Measurements from ENCODE around the gene GLOD4.

DNA sequence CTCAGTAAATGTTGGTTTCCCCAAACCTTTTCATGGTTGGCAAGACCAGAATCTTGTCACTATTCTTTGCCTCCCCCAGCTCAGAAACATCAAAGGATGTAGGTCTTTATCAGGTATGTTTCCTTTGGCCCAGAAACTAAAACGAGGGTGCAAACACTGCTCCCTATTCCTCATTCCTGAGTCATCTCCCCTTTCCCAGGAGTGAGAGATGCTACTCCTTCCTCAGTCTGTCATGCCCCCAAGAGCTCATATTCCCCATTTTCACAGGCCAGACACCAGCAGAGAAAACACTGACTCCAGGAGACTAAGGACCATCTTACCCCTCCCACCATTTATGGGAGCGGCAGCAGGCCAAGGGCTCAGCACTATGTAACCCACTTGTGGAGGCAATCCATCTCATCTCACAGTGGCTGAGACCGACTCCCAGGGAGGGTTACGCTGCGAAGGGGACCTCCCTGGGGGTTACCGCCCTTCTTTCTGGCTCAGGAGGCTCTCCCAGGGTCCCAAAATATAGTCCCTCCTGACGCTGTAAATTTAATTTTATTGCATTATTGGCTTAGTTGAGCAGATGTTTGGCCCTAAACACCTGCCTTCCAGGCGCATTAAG lies 31.5 kb downstream of the GLOD4 start:
- TF ChIP-seq POLR2A (IDR thresholded peaks at IDR 0.05) = no peak
- TF ChIP-seq, protein P1, sequence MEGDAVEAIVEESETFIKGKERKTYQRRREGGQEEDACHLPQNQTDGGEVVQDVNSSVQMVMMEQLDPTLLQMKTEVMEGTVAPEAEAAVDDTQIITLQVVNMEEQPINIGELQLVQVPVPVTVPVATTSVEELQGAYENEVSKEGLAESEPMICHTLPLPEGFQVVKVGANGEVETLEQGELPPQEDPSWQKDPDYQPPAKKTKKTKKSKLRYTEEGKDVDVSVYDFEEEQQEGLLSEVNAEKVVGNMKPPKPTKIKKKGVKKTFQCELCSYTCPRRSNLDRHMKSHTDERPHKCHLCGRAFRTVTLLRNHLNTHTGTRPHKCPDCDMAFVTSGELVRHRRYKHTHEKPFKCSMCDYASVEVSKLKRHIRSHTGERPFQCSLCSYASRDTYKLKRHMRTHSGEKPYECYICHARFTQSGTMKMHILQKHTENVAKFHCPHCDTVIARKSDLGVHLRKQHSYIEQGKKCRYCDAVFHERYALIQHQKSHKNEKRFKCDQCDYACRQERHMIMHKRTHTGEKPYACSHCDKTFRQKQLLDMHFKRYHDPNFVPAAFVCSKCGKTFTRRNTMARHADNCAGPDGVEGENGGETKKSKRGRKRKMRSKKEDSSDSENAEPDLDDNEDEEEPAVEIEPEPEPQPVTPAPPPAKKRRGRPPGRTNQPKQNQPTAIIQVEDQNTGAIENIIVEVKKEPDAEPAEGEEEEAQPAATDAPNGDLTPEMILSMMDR (IDR thresholded peaks at IDR 0.05) = no peak
